GM12801 (cell line): ENCODE results near the gene TJP1.

Experiments used
- CTCF ChIP-seq: IDR thresholded peaks from one replicate; pipeline ENCODE4 v1.5.1; 2011; ENCODE audit warnings: control low read depth; ENCODE audit not compliant: insufficient read length; ENCODE audit errors: extremely low read depth

Gene TJP1

GRCh38 chr15:29681166-29681845, 141.0 kb downstream of the TJP1 start:
- TF ChIP-seq CTCF: no peak

GRCh38 chr15:29680465-29681165, 141.7 kb downstream of the TJP1 start:
- no peak for TF ChIP-seq CTCF

GRCh38 chr15:29678504-29679034, 143.7 kb downstream of the TJP1 start:
- no peak for TF ChIP-seq CTCF

GRCh38 chr15:29677871-29678461, 144.3 kb downstream of the TJP1 start:
- no peak for TF ChIP-seq CTCF

- TF ChIP-seq CTCF: no peak
Observed at GRCh38 chr15:29677455-29677854, 144.8 kb downstream of the TJP1 start.

- no peak for TF ChIP-seq CTCF
Observed at GRCh38 chr15:29676961-29677402, 145.3 kb downstream of the TJP1 start.

GRCh38 chr15:29675791-29676301, 146.4 kb downstream of the TJP1 start:
- TF ChIP-seq CTCF: no peak
